Measurements from ENCODE around the gene CLEC2L. TPM values are rescaled to one million over a fixed set of nuclear protein-coding genes. Genes with fewer than 3 reads are reported as not detected.

Gene CLEC2L
- polyA plus RNA-seq (ENCODE audit: insufficient read length in 4 of 4): 1 to 10 TPM in 3 of 4 donors, under 1 TPM in 1; 0.61 to 1.5 (median 1.2) TPM

DNA sequence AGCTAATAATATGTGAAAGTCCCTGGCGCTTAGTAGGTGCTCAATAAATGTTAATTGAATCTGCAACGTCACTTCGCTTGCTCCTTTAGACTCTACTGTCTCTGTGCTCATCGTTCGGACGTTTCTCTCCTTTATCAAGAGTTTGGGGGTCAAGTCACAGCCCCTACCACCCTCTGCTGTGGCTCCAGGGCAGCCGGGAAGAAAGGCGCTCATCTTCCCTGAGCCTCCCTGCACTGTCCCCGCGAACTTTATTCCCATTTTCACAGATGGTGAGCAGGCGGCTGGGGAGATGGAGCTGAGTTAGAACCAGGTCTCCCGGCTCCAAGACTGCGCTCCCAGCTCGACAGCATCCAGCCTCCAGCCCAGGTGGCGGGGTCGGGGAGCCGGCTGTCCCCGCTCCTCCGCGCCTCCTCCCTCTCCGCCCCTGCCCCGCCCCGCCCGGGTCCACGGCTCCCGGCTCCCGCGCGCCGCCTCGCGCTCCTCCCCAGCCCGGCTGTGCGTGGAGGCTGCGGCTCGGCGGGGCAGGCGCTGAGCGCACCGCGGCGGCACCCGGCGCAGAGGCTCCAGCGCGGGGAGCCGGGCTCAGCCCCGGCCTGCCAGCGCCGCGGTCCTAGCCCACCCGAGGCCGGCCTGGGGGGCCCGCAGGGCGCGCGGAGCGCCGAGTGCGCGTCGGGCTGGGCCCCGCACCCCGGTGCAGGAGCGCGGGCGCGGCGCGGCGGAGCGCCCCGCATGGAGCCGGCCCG is at the start of gene CLEC2L:
Gene CLEC2L (plus strand): TSS at position 487 of the 743 bp plus-strand sequence. CDS start 243 bp downstream, at position 730.
- no peak for DNase-seq (ENCODE audit: low read depth in 4 of 4, low spot score in 2 of 4)

DNA sequence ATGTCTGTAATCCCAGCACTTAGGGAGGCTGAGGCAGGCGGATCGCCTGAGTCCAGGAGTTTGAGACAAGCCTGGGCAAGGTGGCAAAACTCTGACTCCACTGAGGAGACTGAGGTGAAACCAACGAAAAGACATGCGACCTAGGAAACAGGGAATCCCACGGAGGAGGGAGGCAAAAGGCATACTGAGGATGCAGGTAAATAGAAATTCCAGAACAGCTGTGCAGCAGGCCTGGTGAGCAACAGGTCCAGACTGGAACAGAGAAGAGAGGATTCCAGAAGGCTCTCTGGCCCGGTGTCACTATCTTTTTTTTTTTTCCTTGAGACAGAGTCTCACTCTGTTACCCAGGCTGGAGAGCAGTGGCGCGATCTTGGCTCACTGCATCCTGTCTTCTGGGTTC is 47.3 kb upstream of the CLEC2L start:
- no peak for DNase-seq (ENCODE audit: low read depth in 4 of 4, low spot score in 2 of 4)

DNA sequence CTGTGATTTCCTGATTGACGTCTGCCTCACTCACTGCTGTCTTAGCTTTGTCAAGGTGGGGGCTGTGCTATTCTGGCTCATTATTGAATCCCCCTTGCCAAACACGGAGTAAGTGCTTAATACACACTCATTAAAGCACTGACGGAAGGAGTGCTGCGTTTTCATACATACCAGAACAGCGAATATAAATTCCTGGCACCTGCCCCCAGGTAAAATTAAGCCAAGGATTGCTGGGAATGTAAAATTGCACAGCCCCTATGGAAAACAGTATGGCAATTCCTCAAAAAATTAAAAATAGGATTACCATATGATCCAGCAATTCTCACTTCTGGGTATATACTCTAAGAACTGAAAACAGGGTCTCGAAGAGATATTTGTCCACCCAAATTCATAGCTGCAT is 46.6 kb upstream of the CLEC2L start:
- no peak for DNase-seq (ENCODE audit: low read depth in 4 of 4, low spot score in 2 of 4)

DNA sequence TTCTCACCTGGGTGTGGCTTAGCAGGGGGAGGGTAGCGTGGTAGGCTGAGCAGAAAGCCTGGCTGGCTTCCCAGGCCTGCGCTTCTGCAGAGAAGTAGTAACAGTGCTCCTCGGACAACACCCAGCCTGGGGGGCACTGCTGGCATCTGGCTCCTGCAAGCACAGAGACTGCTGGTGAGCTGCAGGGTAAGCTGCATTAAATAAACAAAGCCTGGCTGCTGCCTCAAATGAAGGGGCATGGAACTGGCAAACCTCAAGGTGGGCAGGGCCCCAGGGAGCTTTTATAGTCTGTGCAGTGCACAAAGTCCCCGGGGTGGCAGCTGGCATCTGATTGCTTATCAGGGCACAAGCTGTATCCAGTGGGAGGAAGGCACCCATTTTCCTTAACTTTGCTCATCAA is 43.9 kb upstream of the CLEC2L start:
- no peak for DNase-seq (ENCODE audit: low read depth in 4 of 4, low spot score in 2 of 4)

DNA sequence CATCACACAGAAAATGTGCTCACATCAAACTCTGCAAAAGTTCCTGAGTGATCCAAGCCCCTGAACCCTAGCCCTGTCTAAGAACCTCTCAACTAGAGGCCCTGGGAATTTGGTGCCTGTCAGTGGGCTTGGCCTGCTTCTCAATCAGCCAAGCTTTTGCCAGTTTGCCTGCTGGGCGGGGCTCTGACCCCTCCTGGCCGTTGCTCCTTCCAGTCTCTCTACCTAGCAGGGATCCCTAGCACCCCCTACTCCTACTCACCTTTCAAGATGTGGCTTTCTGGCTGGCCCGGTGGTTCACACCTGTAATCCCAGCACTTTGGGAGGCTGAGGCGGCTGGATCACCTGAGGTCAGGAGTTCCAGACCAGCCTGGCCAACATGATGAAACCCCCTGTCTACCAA is 42.1 kb upstream of the CLEC2L start:
- no peak for DNase-seq (ENCODE audit: low read depth in 4 of 4, low spot score in 2 of 4)

DNA sequence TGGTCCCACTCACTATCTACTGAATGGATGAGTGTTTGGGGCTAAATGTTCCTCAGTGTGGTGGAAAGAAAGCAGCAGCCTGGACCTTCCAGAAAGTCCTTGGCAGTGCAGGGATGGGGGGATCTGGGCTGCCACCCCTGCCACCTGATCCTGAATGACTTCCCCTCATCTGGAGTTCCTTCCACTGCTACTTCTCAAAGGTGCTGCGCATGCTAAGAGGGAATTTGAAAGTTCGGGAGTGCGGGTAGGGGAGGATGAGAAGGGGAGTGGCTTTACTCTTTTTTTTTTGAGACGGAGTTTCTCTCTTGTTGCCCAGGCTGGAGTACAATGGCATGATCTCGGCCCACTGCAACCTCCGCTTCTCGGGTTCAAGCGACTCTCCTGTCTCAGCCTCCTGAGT is 41.4 kb upstream of the CLEC2L start:
- DNase-seq (ENCODE audit: low read depth in 4 of 4, low spot score in 2 of 4): no peak

DNA sequence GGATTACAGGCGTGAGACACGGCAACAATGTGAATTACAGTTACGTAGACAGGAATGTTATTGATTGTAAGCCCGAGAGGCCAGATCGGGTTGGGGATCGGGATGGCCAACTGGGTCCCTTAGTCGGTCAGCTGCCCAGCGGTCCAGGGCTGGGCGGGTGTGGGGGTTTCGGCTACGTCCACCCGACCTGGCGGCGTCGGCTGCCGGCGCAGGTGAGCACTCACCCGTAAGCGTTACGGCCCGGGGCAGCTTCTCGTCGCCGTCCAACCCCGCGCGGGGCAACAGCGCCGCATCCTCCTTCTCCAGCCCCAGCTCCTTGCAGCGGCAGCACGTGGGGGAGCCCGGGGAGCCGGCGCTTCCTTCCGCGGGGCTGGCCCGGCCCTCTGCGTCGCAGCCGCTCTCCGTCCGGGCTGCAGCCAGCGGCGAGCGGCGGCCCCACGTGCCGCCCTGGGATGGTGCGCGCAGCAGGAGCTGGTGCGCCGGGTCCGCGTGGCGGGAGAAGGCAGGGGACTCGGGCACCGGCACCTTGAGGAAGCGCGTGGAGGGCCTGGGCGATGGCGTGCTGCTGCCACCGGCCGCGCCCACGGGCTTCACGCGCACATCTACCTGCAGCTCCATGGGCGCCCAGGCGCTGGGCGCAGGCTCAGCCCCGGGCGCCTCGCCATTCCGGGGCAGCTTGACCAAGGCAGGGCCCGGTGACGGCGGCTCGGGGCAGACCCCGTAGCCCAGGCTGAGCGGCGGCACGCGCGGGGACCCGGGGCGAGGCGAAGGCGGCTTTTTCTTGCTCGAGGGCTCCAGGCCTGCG is 40.6 kb upstream of the CLEC2L start:
- DNase-seq (ENCODE audit: low read depth in 4 of 4, low spot score in 2 of 4): peak in 1 of 4 donors; percentile 8

DNA sequence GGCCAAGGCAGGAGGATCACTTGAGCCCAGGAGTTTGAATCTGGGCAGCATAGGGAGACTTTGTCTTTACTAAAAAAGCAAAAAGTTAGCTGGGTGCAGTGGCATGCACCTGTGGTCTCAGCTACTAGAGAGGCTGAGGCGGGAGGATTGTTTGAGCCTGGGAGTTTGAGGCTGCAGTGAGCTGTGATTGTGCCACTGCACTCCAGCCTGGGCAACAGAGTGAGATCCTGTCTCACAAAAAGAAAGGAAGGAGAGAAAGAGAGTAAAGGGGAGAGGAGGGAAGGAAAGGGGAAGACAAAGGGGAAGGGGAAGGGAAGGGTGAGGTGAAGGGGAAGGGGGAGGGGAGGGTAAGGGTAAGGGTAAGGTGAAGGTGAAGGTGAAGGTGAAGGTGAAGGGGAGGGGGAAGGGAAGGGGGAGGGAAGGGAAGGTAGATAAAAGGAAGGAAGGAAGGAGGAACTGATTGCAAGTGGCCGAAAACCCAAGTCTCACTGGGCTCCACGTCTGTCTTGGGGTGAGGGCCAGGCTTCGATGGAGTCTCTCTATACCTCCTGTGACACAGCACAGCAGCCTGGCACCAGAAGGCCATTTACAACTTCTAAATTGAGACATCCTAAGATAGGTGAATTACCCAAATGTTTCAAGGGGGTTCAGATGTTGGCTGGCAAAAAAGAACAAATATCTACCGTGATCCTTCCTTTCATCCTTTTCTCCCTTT is 36.0 kb upstream of the CLEC2L start:
- DNase-seq (ENCODE audit: low read depth in 4 of 4, low spot score in 2 of 4): no peak

DNA sequence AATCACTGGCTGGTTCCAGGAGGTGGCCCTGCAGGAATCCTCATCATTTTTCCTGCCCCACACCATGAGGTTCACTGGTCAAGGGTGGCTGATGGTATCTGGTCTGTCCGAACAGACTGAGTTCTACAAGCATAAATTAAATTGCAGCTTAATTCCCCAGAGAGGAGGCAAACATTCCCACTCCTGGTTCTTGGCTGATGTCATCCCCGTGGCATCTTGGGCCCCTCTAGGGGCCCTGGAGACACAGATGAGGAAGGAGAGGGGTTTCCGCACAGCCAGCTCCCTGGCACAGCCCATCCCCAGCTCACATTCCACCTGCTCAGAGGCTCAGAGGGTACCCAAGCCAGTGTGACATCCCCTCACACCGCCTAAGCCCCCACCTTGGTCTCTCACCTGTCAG is 34.7 kb upstream of the CLEC2L start:
- DNase-seq (ENCODE audit: low read depth in 4 of 4, low spot score in 2 of 4): peak in 3 of 4 donors; percentile 23 to 45 (median 23)

DNA sequence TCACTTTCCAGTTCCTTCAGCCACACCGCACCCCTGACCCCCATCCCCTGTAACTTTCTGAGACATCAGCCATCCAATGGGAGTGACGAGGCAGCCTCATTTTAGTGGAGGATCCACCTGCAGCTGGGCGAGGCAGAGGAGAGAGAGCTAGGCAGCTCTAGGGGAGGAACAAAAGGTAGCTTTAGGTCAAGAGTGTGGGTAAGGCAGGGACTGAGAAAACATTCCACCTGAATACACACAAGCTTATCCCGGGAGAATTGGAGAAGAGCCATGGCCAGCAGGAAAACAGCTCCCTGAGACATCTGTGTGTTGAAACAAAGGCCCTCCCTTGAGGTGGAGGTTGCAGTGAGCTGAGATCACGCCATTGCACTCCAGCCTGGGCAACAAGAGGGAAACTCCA is 33.4 kb upstream of the CLEC2L start:
- DNase-seq (ENCODE audit: low read depth in 4 of 4, low spot score in 2 of 4): no peak

DNA sequence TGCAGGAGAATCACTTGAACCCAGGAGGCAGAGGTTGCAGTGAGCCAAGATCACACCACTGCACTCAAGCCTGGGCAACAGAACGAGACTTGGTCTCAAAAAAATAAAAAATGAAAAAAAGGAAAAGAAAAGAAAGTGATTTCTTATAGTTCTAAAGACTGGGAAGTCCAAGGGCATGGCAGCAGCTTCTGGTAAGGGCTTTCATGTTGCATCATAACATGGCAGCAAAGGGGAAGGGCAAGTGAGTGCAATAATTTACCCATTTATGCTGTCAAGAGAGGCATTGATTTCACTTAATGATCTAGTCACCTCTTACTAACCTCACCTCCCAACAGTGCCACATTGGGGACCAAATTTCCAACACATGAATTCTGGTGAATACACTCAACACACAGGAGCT is 31.2 kb upstream of the CLEC2L start:
- DNase-seq (ENCODE audit: low read depth in 4 of 4, low spot score in 2 of 4): no peak

DNA sequence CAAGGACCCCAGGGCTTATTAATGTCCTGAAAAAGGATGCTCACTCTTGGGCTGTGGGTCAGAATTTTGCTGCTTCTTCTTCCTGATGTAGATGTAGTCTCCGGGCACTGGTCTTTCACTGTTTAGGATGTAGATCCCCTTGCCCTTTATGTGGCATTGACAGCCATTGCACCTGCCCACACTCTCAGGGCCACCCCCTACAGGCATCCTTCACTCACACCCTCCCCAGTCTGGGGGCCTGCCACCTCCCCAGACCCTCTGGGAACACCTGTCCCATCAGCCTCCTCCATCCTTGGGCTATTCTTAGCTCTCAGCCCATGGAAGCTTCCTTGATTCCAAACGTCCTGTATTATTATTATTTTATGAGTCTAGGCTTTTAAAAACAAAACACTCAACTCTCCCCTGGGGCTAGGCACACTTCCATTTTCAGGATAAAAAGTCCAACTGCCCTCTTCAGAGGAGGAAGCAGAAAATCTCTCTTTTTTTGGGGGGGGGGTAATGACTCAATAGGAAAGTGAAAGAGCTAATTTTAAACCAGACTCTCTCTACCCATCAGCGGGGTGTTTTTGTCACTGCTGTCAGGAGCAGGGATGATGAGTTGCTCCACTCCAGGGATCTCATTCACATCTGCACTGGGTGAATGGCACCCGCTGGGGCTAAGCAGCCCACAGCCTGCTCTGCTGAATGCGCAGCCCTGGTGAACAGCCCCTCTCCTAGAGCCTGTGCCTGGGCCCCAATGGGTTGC is 28.5 kb upstream of the CLEC2L start:
- DNase-seq (ENCODE audit: low read depth in 4 of 4, low spot score in 2 of 4): no peak

DNA sequence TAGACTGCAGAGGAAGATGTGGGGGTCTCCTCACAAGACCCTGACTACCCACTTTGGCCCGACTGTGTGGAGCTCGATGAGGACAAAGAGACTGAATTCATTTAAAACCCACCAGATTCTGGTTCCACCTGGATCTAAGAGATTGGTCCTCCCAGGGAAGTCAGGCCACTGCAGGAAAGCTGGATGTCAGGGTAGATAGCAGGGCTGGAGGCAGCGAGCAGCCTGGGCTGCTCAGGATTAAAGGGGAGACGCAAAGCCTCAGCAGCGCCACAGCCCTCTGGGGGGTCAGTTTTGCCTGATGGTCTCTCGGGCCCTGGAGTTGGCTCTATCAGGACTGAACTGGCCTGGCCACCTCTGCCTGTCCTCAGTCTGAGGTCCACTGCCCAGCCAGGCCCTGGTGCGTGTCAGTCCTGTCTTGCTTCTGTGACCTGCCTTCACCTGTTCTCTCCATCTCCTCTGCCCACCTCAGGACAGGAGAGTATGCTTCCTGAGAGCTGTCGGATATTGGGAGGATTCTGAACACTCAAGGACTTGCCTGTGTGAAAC is 27.8 kb upstream of the CLEC2L start:
- no peak for DNase-seq (ENCODE audit: low read depth in 4 of 4, low spot score in 2 of 4)

DNA sequence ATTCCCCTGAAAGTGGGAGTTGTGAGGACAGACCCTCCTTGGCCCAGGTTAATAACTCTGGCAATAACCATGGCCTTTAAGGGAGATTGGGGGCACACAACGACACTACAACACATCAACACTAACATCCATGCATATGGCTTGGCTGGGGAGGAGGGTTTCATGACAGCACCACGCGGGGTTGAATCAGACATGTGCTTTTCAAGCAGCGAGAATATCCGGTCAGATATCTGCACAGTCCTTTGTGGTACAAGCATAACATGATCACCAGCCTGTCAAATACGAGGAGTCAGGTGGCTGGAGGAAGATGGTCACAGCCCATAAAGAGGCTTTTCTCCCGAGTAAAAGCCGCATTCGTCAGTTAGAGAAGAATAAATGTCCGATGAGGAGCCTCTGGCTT is 27.0 kb upstream of the CLEC2L start:
- DNase-seq (ENCODE audit: low read depth in 4 of 4, low spot score in 2 of 4): no peak

DNA sequence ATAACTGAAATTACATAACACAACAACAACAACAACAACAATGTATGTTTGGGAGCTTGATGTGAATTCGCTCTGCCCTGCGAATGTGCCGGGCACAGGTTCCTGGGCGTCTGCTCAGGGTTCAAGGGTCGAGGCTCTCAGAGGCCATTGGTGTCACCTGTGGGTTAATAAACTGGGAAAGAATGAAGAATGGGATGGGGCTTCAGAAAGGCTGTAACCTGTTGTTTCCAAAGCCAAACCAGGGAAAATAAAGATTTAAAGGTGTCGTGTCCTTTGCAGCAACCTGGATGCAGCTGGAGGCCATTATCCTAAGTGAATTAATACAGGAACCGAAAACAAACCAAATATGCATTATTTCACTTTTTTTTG is 22.7 kb upstream of the CLEC2L start:
- no peak for DNase-seq (ENCODE audit: low read depth in 4 of 4, low spot score in 2 of 4)

DNA sequence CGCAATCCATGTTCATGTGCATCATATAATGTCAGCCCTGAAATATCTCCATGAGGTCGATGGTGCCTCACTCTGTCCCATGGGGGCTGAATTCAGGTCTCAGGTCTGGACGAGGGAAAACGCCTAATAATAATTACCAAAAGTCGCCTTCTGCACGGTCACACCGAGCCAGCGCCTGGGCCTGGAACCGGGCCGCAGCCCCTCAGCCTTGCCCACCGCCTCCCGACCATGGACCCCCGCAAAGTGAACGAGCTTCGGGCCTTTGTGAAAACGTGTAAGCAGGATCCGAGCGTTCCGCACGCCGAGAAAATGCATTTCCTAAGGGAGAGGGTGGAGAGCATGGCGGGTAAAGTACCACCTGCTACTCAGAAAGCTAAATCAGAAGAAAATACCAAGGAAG is 21.3 kb upstream of the CLEC2L start:
- no peak for DNase-seq (ENCODE audit: low read depth in 4 of 4, low spot score in 2 of 4)

DNA sequence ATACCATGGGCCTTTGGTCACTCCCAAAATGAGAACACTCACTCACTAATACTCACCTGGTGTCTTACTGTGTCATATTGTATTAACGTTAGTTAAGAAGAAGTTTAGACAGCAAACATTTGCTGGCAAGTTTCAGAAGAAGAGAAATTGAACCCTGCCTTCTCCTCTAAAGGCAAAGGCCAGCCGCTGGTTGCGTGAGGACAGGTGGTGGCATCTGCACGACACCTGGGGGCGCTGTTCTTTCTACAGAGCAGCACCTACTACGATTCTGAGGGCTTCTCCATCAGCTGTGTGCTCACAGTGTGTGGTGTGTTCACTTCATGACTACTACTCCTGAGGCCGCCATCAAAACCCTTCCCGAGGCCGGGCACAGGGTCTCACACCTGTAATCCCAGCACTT is 17.9 kb upstream of the CLEC2L start:
- no peak for DNase-seq (ENCODE audit: low read depth in 4 of 4, low spot score in 2 of 4)

DNA sequence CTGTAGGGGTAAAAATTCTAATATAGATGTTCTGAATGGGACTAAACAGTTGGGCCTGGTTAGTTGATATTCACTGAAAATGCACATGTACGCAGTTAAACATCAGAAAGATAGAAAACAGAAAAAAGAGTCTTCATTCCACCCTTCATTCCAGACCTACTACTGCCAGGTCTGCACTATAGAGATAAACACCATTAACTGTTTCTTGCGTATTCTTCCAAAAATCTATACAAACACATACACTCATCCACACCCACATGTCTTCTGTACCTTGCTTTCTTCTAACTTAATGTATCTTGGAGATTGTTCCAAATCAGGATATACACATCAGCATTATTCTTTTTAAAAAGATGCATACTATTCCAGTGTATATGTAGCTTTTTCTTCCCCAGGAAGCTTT is 13.9 kb upstream of the CLEC2L start:
- no peak for DNase-seq (ENCODE audit: low read depth in 4 of 4, low spot score in 2 of 4)

DNA sequence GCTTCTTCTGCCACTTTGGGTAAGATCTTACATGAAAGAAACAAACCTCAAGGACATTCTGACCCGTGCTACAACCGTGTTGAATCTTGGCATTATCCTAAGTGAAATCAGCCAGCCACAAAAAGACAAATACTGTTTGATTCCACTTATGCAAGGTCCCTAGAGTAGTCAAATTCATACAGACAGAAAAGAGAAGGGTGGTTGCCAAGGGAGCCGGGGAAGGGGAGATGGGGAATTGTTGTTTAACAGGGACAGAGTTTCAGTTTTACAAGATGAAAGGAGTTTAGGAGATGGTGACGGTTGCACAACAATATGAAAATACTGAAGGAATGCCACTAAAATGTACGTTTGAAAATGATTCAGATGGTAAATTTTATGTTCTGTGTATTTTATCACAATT is 12.2 kb upstream of the CLEC2L start:
- DNase-seq (ENCODE audit: low read depth in 4 of 4, low spot score in 2 of 4): no peak

DNA sequence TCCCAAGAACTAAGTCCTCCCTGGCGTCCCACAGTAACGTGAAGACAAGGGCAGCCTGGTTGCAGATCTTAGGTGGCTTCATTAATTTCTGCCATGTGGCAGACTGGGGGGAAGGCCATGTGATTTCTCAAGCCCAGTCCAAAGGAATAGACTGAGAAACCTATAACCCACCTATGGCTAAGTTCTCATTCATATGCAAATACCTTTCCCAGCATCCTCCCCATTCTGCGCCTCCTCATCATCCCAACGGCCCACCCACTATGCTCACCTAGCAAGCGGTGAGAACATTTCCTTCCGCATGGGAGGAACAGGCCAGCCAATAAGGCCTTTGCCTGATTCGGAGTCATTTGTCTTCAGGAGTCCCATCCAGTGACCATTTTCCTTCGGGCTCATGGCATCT is 8.2 kb upstream of the CLEC2L start:
- DNase-seq (ENCODE audit: low read depth in 4 of 4, low spot score in 2 of 4): no peak

All from left renal cortex interstitium (tissue), 4 donors.